ENCODE data around the gene KCND2.

The KCND2 gene

DNA sequence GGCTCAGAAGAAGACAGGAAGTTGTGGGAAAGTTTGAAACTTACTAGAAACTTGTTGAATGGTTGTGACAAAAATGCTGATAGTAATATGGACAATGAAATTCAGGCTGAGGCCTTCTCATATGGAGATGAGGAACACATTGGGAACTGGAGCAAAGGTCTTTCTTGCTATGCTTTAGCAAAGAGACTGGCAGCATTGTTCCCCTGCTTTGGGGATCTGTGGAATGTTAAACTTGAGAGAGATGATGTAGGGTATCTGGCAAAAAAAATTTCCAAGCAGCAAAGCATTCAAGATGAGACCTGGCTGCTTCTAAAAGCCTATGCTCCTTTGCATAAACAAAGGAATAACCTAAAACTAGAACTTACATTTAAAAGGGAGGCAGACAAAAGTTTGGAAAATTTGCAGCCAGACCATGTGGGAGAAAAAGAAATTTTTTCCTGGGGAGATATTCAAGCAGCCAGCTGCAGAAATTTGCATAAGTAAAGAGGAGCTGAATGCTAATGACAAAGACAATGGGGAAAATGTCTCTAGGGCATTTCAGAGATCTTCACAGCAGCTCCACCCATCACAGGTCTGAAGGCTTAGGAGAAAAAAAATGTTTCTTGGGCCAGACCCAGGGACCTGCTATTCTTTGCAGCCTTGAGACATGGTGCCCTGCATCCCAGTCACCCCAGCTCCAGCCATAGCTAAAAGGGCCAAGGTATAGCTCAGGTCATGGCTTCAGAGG lies 16.5 kb upstream of the KCND2 start:
- no peak for TF ChIP-seq POLR2AphosphoS5 (IDR thresholded peaks at IDR 0.05; ENCODE audit: low read depth, low read length)
- no peak for TF ChIP-seq FOXP2 (optimal IDR thresholded peaks at IDR 0.05; ENCODE audit: borderline replicate concordance, extremely low read depth, extremely low read length, insufficient read depth)
- TF ChIP-seq, protein P1, sequence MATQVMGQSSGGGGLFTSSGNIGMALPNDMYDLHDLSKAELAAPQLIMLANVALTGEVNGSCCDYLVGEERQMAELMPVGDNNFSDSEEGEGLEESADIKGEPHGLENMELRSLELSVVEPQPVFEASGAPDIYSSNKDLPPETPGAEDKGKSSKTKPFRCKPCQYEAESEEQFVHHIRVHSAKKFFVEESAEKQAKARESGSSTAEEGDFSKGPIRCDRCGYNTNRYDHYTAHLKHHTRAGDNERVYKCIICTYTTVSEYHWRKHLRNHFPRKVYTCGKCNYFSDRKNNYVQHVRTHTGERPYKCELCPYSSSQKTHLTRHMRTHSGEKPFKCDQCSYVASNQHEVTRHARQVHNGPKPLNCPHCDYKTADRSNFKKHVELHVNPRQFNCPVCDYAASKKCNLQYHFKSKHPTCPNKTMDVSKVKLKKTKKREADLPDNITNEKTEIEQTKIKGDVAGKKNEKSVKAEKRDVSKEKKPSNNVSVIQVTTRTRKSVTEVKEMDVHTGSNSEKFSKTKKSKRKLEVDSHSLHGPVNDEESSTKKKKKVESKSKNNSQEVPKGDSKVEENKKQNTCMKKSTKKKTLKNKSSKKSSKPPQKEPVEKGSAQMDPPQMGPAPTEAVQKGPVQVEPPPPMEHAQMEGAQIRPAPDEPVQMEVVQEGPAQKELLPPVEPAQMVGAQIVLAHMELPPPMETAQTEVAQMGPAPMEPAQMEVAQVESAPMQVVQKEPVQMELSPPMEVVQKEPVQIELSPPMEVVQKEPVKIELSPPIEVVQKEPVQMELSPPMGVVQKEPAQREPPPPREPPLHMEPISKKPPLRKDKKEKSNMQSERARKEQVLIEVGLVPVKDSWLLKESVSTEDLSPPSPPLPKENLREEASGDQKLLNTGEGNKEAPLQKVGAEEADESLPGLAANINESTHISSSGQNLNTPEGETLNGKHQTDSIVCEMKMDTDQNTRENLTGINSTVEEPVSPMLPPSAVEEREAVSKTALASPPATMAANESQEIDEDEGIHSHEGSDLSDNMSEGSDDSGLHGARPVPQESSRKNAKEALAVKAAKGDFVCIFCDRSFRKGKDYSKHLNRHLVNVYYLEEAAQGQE (IDR thresholded peaks at IDR 0.05; ENCODE audit: insufficient read depth in 1 of 2, low read depth in 2 of 2, low read length in 2 of 2) = no peak
- no peak for TF ChIP-seq TAF1 (IDR thresholded peaks at IDR 0.05; ENCODE audit: borderline replicate concordance, insufficient read depth, low read length)
- no peak for TF ChIP-seq SIN3A (IDR thresholded peaks at IDR 0.05; ENCODE audit: borderline replicate concordance, insufficient read depth, low read length)

DNA sequence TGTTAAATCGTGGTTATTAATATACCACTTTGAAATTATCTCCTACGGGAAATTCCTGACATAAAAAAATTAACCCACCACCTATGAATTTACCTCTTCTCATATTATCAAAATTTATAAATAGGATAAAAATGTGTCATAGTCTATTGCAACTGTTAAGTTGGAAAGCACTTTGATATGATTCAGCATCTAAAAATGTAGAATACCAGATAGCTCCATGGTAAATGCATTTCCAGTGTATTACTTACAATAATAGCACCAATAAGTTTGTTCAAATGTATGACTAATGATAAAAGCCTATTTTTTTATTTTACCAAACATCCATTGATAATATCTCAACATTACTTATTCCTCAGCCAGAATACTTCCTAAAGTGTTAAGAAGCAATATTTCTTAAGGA lies 13.6 kb upstream of the KCND2 start:
- TF ChIP-seq POLR2AphosphoS5 (IDR thresholded peaks at IDR 0.05; ENCODE audit: low read depth, low read length) = no peak
- TF ChIP-seq, protein P1 (IDR thresholded peaks at IDR 0.05; ENCODE audit: insufficient read depth in 1 of 2, low read depth in 2 of 2, low read length in 2 of 2) = no peak

DNA sequence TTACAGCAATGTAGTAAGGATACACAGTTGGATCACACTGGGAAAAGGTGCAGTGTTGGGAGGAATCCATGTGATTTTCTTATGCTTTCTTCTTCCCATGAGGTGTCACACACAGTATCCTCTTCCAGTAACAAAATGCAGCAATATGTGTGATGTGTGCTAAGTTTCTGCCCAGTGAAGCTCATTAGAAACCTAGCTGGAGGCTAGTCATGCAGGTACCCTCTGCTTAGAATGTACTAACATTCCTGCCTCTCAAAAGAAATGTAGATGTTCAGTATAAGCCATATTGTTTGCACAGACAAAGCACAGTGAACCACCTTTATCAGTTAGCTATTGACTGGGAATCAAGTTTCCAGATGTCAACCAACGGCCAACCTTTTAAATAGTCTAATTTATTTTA lies 12.9 kb upstream of the KCND2 start:
- no peak for TF ChIP-seq TAF1 (IDR thresholded peaks at IDR 0.05; ENCODE audit: borderline replicate concordance, insufficient read depth, low read length)
- TF ChIP-seq, protein P1 (IDR thresholded peaks at IDR 0.05; ENCODE audit: insufficient read depth in 1 of 2, low read depth in 2 of 2, low read length in 2 of 2) = no peak
- no peak for TF ChIP-seq POLR2AphosphoS5 (IDR thresholded peaks at IDR 0.05; ENCODE audit: low read depth, low read length)
- TF ChIP-seq SIN3A (IDR thresholded peaks at IDR 0.05; ENCODE audit: borderline replicate concordance, insufficient read depth, low read length) = no peak
- no peak for TF ChIP-seq FOXP2 (optimal IDR thresholded peaks at IDR 0.05; ENCODE audit: borderline replicate concordance, extremely low read depth, extremely low read length, insufficient read depth)

DNA sequence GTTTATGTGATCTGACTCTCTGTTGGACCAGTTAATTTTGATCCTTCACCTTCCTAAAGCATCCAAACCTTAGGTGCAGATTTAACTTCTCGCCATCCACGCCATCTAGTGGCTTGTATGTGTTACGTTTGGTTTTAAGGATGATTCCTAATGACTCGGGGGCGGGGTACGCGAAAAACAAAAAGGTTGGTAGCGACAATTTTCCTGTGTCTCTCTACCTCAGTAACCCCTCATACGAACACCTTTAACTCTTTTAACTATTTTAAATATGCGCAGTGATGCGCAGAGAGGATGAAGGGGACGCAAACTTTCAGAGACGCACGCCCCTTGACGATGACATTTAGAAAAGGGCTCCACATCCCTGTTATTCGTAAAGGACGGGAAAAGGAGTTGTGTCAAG lies 714 bp upstream of the KCND2 start:
- TF ChIP-seq SIN3A (IDR thresholded peaks at IDR 0.05; ENCODE audit: borderline replicate concordance, insufficient read depth, low read length) = no peak
- no peak for TF ChIP-seq TAF1 (IDR thresholded peaks at IDR 0.05; ENCODE audit: borderline replicate concordance, insufficient read depth, low read length)
- no peak for TF ChIP-seq POLR2AphosphoS5 (IDR thresholded peaks at IDR 0.05; ENCODE audit: low read depth, low read length)
- TF ChIP-seq, protein P1 (IDR thresholded peaks at IDR 0.05; ENCODE audit: insufficient read depth in 1 of 2, low read depth in 2 of 2, low read length in 2 of 2) = no peak
- no peak for TF ChIP-seq FOXP2 (optimal IDR thresholded peaks at IDR 0.05; ENCODE audit: borderline replicate concordance, extremely low read depth, extremely low read length, insufficient read depth)

Data from PFSK-1 (cell line).